HCT116 (cell line): ENCODE data around the gene NHERF1. TPM values are rescaled to one million over a fixed set of nuclear protein-coding genes. Genes with fewer than 3 reads are reported as not detected.

Experiments used
- ATAC-seq: fragments of 200-7000 bp; cut with Tn5 transposase; 2 replicates; pipeline ENCODE4 v1.9.1; 2020; ENCODE audit warnings: mild to moderate bottlenecking, moderate library complexity
- BruUV-seq: library from RNA; stranded (reverse); fragments of 400-500 nt; replicated peaks from 2 replicates; lab custom pipeline; 2021; lab: Mats Ljungman, UMichigan
- CTCF ChIA-PET: fragments of 300-600 bp; sonication (Branson Sonifier 250); formaldehyde crosslinking; loops from one replicate; lab custom pipeline; 2021; ENCODE audit warnings: antibody characterized with exemption; lab: Charles Lee
- POLR2A ChIA-PET: fragments of 300-600, 350-600 bp; sonication (Branson Sonifier 250); formaldehyde crosslinking; loops from one replicate; lab custom pipeline; 2021; ENCODE audit warnings: antibody characterized with exemption; lab: Charles Lee
- RAD21 ChIA-PET, 2 experiments: fragments of 300-600 bp; sonication (Branson Sonifier 250); formaldehyde crosslinking; loops; one replicate each; lab custom pipeline; 2023; ENCODE audit warnings: low total read pairs in 2 of 2; ENCODE audit not compliant: uncharacterized antibody in 2 of 2, unreplicated experiment in 2 of 2, low non-redundant PET in 1 of 2; lab: Charles Lee
- DNase-seq: peaks from one replicate; pipeline ENCODE4 v3.0.0-alpha.2; 2010; ENCODE audit warnings: low read depth, low spot score
- H2AFZ ChIP-seq: fragments of 200-600 bp; shearing (Covaris generic), sonication (generic); 2 replicates; pipeline ENCODE4 v1.6.1; 2017; ENCODE audit warnings: low read depth, mixed run types, mixed read lengths, antibody characterized with exemption, low read length; ENCODE audit not compliant: poor library complexity, severe bottlenecking
- H3K27ac ChIP-seq: 2 replicates; pipeline ENCODE4 v1.5.1; 2012; ENCODE audit warnings: low read depth, low read length
- H3K27me3 ChIP-seq: fragments of 200-600 bp; sonication (generic); 2 replicates; pipeline ENCODE4 v1.6.1; 2016; ENCODE audit warnings: mixed run types, low read length, mixed read lengths; ENCODE audit not compliant: insufficient read depth
- H3K36me3 ChIP-seq, 2 experiments: fragments of 200-500 bp in 1 of 2; fragments of 200-600 bp in 1 of 2; sonication (Bioruptor generic) in 1 of 2; sonication (generic) in 1 of 2; 2 replicates each; pipeline versions ENCODE4 v1.5.1 to v1.6.1; 2014 to 2016; ENCODE audit warnings: low read length in 2 of 2, inconsistent platforms in 1 of 2, mixed read lengths in 1 of 2, mixed run types in 1 of 2; ENCODE audit not compliant: insufficient read depth in 2 of 2, control insufficient read depth in 1 of 2
- H3K4me1 ChIP-seq, 2 experiments: fragments of 200-600 bp in 1 of 2; sonication (generic) in 1 of 2; 2 replicates each; pipeline versions ENCODE4 v1.5.1 to v1.6.1; 2012 to 2017; ENCODE audit warnings: low read length in 2 of 2, inconsistent platforms in 1 of 2, mild to moderate bottlenecking in 1 of 2, mixed read lengths in 1 of 2, mixed run types in 1 of 2, moderate library complexity in 1 of 2; ENCODE audit not compliant: insufficient read depth in 2 of 2, control insufficient read depth in 1 of 2
- H3K4me2 ChIP-seq: fragments of 200-600 bp; sonication (generic); 2 replicates; pipeline ENCODE4 v1.6.1; 2017; ENCODE audit warnings: mixed run types, low read length, mixed read lengths
- H3K4me3 ChIP-seq, 2 experiments: fragments of 200-600 bp in 1 of 2; sonication (generic) in 1 of 2; replicated peaks in 1 of 2; 2 replicates each; pipeline ENCODE4 v1.5.1; 2011 to 2016; ENCODE audit warnings: low read length in 2 of 2, control low read depth in 1 of 2, low read depth in 1 of 2, mild to moderate bottlenecking in 1 of 2, mixed read lengths in 1 of 2, mixed run types in 1 of 2
- H3K79me2 ChIP-seq: fragments of 200-600 bp; sonication (generic); 2 replicates; pipeline ENCODE4 v1.6.1; 2017; ENCODE audit warnings: mild to moderate bottlenecking, mixed run types, low read length, moderate library complexity, mixed read lengths; ENCODE audit not compliant: insufficient read depth
- H3K9ac ChIP-seq: fragments of 200-600 bp; sonication (generic); 2 replicates; pipeline ENCODE4 v1.6.1; 2016; ENCODE audit warnings: low read length, mixed read lengths
- H3K9me2 ChIP-seq: fragments of 200-600 bp; sonication (generic), shearing (Covaris generic); 2 replicates; pipeline ENCODE4 v1.6.1; 2017; ENCODE audit warnings: mixed run types, mild to moderate bottlenecking, moderate library complexity; ENCODE audit not compliant: insufficient read depth
- H3K9me3 ChIP-seq, 2 experiments: fragments of 200-500 bp in 1 of 2; fragments of 200-600 bp in 1 of 2; sonication (Bioruptor generic) in 1 of 2; sonication (generic) in 1 of 2; 2 replicates each; pipeline ENCODE4 v1.6.1; 2014 to 2017; ENCODE audit warnings: low read length in 2 of 2, mixed read lengths in 2 of 2, inconsistent platforms in 1 of 2, low read depth in 1 of 2, mild to moderate bottlenecking in 1 of 2, mixed run types in 1 of 2, moderate library complexity in 1 of 2; ENCODE audit not compliant: control insufficient read depth in 1 of 2, insufficient read depth in 1 of 2
- H4K20me1 ChIP-seq: fragments of 200-600 bp; sonication (generic), shearing (Covaris generic); 2 replicates; pipeline ENCODE4 v1.6.1; 2017; ENCODE audit warnings: mixed run types, mild to moderate bottlenecking, moderate library complexity; ENCODE audit not compliant: insufficient read depth
- CBX3 ChIP-seq: IDR thresholded peaks from 2 replicates; pipeline ENCODE4 v1.6.1; 2012; ENCODE audit warnings: low read depth
- CTCF ChIP-seq, 3 experiments: fragments of 200-600 bp in 1 of 3; sonication (generic) in 1 of 3; IDR thresholded peaks in 2 of 3; conservative IDR thresholded peaks in 1 of 3; 2 replicates each; pipeline ENCODE4 v1.5.1; 2012 to 2017; ENCODE audit warnings: low read depth in 2 of 3, low read length in 2 of 3, antibody characterized with exemption in 1 of 3, borderline replicate concordance in 1 of 3, control low read depth in 1 of 3, mild to moderate bottlenecking in 1 of 3, mixed read lengths in 1 of 3, mixed run types in 1 of 3, moderate library complexity in 1 of 3; ENCODE audit not compliant: insufficient read depth in 1 of 3
- EGR1 ChIP-seq: IDR thresholded peaks from 2 replicates; pipeline ENCODE4 v1.6.1; 2012; ENCODE audit warnings: low read depth
- ELF1 ChIP-seq: IDR thresholded peaks from 2 replicates; pipeline ENCODE4 v1.6.1; 2012; ENCODE audit warnings: low read depth, borderline replicate concordance
- FOSL1 ChIP-seq: IDR thresholded peaks from 2 replicates; pipeline ENCODE4 v1.6.1; 2012; ENCODE audit warnings: low read depth
- JUND ChIP-seq: IDR thresholded peaks from 2 replicates; pipeline ENCODE4 v1.6.1; 2012
- POLR2A ChIP-seq: IDR thresholded peaks from 2 replicates; pipeline ENCODE4 v1.7.0; 2011; ENCODE audit warnings: borderline replicate concordance; ENCODE audit not compliant: insufficient read depth, insufficient read length; ENCODE audit errors: extremely low read depth
- RAD21 ChIP-seq: IDR thresholded peaks from 2 replicates; pipeline ENCODE4 v1.6.1; 2012; ENCODE audit warnings: low read depth, mild to moderate bottlenecking
- SIN3A ChIP-seq: IDR thresholded peaks from 2 replicates; pipeline ENCODE4 v1.6.1; 2012; ENCODE audit warnings: low read depth
- SP1 ChIP-seq: IDR thresholded peaks from 2 replicates; pipeline ENCODE4 v1.6.1; 2012; ENCODE audit warnings: low read depth
- SRF ChIP-seq: IDR thresholded peaks from 2 replicates; pipeline ENCODE4 v1.6.1; 2012; ENCODE audit warnings: low read depth
- YY1 ChIP-seq: IDR thresholded peaks from 2 replicates; pipeline ENCODE4 v1.6.1; 2011; ENCODE audit warnings: low read length, low read depth, moderate library complexity, mild to moderate bottlenecking; ENCODE audit not compliant: insufficient replicate concordance; ENCODE audit errors: extremely low read depth
- ZFX ChIP-seq: fragments of 450-650 bp; IDR thresholded peaks from 2 replicates; pipeline ENCODE4 v1.6.1; 2017
- ZNF274 ChIP-seq: fragments of 200-500 bp; sonication (Bioruptor generic); IDR thresholded peaks from 2 replicates; pipeline ENCODE4 v1.6.1; 2014; ENCODE audit warnings: mild to moderate bottlenecking, low read depth, low read length, inconsistent platforms
- intact Hi-C: fragments of 100-400 bp; cut with micrococcal nuclease; formaldehyde crosslinking; loops from 2 replicates; pipeline ENCODE4 v1.10.0; 2022
- total RNA-seq: library from RNA; stranded (reverse); gene quantifications from one replicate; pipeline ENCODE4 v1.2.1, GENCODE V29; 2021; ENCODE audit not compliant: unreplicated experiment
- TF ChIP-seq, protein P1 (sequence below): IDR thresholded peaks from 2 replicates; pipeline ENCODE4 v1.6.1; 2012
- TF ChIP-seq, protein P2 (sequence below): IDR thresholded peaks from 2 replicates; pipeline ENCODE4 v1.6.1; 2012

The NHERF1 gene
- total RNA-seq, 1 experiment from 2014 or later = 129 TPM

GRCh38 chr17:74703311-74703710 lies 45.1 kb upstream of the NHERF1 start:
- H3K9me2 ChIP-seq = no peaks in the 10 kb centered on the region
- ChIA-PET POLR2A (no interaction called here), RAD21 (no interaction called here), CTCF (no interaction called here)
- peaks cover 9% of the 10 kb centered on the region; the same call in 1 of the 2 replicates for H3K27me3 ChIP-seq
- ATAC-seq (no peak), DNase-seq (no peak)
- no peaks in the 10 kb centered on the region for H3K36me3 ChIP-seq
- H3K79me2 ChIP-seq = no peaks in the 10 kb centered on the region
- H3K9me3 ChIP-seq = no peaks in the 10 kb centered on the region
- BruUV-seq = no TSS peak
- H3K4me2 ChIP-seq = no peak overlapping the region
- no peak overlapping the region for H3K4me3 ChIP-seq
- H3K27ac ChIP-seq = no peak overlapping the region
- H3K4me1 ChIP-seq = no peaks in the 10 kb centered on the region
- H4K20me1 ChIP-seq = no peaks in the 10 kb centered on the region
- intact Hi-C loops = no loop called here
- TF ChIP-seq SIN3A = no peak
- no peak for TF ChIP-seq SP1
- TF ChIP-seq ZNF274 = no peak
- no peak for TF ChIP-seq CTCF (IDR thresholded peaks at IDR 0.05 in 2 of 3, conservative IDR thresholded peaks at IDR 0.05 in 1 of 3; ENCODE audit: borderline replicate concordance in 1 of 3, insufficient read depth in 1 of 3, low read depth in 2 of 3, low read length in 2 of 3)
- no peak for TF ChIP-seq ZFX
- TF ChIP-seq SRF = no peak
- no peak for TF ChIP-seq RAD21
- TF ChIP-seq ELF1 = no peak
- TF ChIP-seq JUND = no peak
- no peak for TF ChIP-seq POLR2A
- TF ChIP-seq, protein P1, sequence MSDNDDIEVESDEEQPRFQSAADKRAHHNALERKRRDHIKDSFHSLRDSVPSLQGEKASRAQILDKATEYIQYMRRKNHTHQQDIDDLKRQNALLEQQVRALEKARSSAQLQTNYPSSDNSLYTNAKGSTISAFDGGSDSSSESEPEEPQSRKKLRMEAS = no peak
- no peak for TF ChIP-seq YY1
- TF ChIP-seq EGR1 = no peak
- TF ChIP-seq, protein P2, sequence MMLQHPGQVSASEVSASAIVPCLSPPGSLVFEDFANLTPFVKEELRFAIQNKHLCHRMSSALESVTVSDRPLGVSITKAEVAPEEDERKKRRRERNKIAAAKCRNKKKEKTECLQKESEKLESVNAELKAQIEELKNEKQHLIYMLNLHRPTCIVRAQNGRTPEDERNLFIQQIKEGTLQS = no peak
- no peak for TF ChIP-seq CBX3
- TF ChIP-seq FOSL1 = no peak
- H2AFZ ChIP-seq = no peak overlapping the region
- no peak overlapping the region for H3K9ac ChIP-seq
